ENCODE measurements around the gene SKOR1.

Gene SKOR1

DNA sequence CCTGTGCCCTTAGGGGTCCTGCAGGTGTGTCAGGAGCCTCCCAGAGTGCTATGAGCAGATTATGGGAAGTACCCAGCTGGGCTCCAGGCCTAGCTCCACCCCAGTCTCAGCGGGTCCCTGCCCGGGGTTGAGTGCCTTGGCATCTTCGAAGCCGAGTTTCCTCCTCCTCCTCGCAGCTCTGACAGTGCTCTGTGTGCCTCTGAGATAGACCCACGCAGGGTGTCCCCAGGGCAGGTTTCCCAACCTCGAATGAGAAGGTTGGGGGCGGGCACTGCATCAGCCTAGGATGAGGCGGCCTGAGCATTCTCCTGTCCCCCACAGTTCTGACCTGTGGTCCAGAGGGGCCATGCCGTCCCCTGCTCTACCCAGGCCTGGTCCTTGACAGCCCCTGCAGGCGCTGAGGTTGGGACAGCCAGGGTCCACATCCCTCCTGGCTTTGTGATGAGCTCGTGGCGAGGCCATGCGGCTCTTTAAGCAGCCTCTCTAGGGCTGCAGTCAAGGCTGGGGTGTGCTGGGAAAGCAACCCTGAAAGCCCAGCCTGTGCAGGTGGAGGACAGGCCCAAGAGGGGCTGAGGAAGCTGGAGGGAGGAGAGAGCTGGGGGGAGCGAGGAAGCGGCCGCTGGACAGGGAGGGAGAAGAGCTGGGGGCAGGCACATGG lies 20.2 kb upstream of the SKOR1 start:
- H3K4me3 ChIP-seq (ENCODE audit: insufficient read depth, low read depth, low read length, poor library complexity, severe bottlenecking), result no peak overlapping the region
- H3K27ac ChIP-seq (ENCODE audit: insufficient read depth, low read length, poor library complexity, severe bottlenecking), result no peak overlapping the region
- no peaks in the 10 kb centered on the region for H3K9me3 ChIP-seq (ENCODE audit: control insufficient read depth, low read length)
- H3K36me3 ChIP-seq (ENCODE audit: control insufficient read depth, insufficient read depth, low read length), result peaks cover 5% of the 10 kb centered on the region
- H3K4me1 ChIP-seq (ENCODE audit: control insufficient read depth, insufficient read depth, low read length, poor library complexity, severe bottlenecking), result no peaks in the 10 kb centered on the region
- DNase-seq, result no peak
- no peaks in the 10 kb centered on the region for H3K27me3 ChIP-seq (replicated peaks; ENCODE audit: control insufficient read depth, insufficient read depth, low read length, poor library complexity, severe bottlenecking)

DNA sequence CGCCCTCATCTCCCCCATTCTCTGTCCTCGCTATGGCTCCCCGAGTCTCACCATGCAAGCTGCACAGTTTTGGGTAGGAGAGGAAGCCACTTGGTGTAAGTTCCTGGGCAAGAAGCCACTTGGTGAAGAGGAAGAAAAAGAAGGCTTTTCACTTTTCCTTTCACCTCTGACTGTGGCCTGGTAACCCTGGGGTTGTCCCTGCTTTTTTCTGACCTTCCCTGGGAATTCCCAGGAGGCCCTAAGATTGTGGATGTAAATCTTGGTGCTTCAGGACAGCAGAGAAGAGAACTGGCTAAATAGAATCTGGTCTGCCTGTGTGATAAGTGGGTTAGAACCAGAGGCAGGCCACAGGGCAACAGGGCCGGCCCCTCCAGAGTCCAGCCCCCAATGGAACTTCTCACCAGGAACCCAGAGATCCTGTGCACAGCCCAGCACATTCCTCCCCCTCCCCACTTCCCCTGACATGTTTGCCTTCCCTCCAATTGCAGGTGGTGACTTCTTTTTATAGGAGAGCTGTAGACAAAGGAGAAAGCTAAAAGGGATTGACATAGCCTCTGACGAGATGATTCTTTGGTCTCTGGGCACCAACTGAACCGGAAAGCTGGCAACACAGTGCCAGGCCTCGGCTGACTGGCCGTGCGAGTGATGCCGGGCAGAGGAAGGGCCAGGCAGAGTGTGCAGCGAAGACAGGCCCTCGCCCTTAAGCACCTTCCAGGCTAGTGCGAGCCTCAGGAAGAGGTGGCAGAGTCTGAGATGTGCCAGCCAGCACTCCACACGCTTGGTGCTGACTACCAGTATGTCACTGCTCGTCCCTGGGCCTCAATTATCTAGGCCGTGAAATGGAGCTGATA lies 19.4 kb upstream of the SKOR1 start:
- no peak overlapping the region for H3K4me3 ChIP-seq (ENCODE audit: insufficient read depth, low read depth, low read length, poor library complexity, severe bottlenecking)
- DNase-seq, result no peak

DNA sequence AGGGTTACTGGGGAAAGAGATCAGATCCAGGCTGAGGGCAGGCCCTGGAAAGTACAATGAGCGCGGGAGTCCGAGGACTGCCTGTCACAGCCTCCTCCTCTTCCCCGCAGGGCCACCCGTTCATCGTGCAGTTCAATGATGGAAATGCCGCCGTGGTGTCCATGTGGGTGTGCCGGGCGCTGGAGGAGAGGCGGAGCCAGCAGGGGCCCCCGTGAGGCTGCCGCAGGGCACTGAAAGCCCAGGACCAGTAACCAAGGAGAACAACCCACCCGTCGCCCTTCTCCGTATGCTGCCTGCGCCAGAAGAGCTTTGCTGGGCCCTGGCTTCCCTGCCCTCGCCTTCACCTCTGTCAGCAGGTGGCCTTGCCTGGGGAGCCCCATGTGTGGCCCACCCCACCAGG lies 18.8 kb upstream of the SKOR1 start:
- DNase-seq, result no peak

More for the DNA sequence above, 19.4 kb upstream of the SKOR1 start:
- peaks cover 5% of the 10 kb centered on the region for H3K36me3 ChIP-seq (ENCODE audit: control insufficient read depth, insufficient read depth, low read length)
- H3K9me3 ChIP-seq (ENCODE audit: control insufficient read depth, low read length), result no peaks in the 10 kb centered on the region
- H3K27me3 ChIP-seq (replicated peaks; ENCODE audit: control insufficient read depth, insufficient read depth, low read length, poor library complexity, severe bottlenecking), result no peaks in the 10 kb centered on the region
- H3K4me1 ChIP-seq (ENCODE audit: control insufficient read depth, insufficient read depth, low read length, poor library complexity, severe bottlenecking), result no peaks in the 10 kb centered on the region
- no peak overlapping the region for H3K27ac ChIP-seq (ENCODE audit: insufficient read depth, low read length, poor library complexity, severe bottlenecking)

DNA sequence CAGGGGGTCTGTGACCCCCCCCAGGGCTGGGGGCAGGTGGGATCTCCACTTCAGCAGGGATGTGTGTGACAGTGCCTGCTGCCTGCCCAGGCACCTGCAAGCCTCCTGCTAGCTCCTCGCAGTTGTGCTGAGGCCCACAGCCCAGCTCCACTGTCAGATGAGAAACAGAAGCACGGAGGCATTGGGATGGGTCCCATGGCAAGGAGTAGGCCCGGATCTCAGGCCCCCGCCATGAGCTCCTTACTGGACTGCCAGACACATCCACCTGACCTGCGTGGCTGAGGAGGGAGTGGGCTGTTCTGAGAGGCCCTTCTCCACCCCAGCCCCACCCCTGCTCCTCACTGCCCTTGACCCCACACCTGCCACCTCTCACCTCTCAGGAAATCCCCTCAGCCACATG lies 18.2 kb upstream of the SKOR1 start:
- DNase-seq, result no peak
- Histone ChIP-seq H3K27ac (ENCODE audit: insufficient read depth, low read length, poor library complexity, severe bottlenecking) (no peak overlapping the region), H3K4me1 (ENCODE audit: control insufficient read depth, insufficient read depth, low read length, poor library complexity, severe bottlenecking) (no peaks in the 10 kb centered on the region), H3K4me3 (ENCODE audit: insufficient read depth, low read depth, low read length, poor library complexity, severe bottlenecking) (no peak overlapping the region), H3K9me3 (ENCODE audit: control insufficient read depth, low read length) (no peaks in the 10 kb centered on the region), H3K27me3 (replicated peaks; ENCODE audit: control insufficient read depth, insufficient read depth, low read length, poor library complexity, severe bottlenecking) (no peaks in the 10 kb centered on the region), H3K36me3 (ENCODE audit: control insufficient read depth, insufficient read depth, low read length) (peaks cover 5% of the 10 kb centered on the region)

More for the DNA sequence above, 18.8 kb upstream of the SKOR1 start:
- Histone ChIP-seq H3K9me3 (ENCODE audit: control insufficient read depth, low read length) (no peaks in the 10 kb centered on the region), H3K4me1 (ENCODE audit: control insufficient read depth, insufficient read depth, low read length, poor library complexity, severe bottlenecking) (no peaks in the 10 kb centered on the region), H3K36me3 (ENCODE audit: control insufficient read depth, insufficient read depth, low read length) (peaks cover 5% of the 10 kb centered on the region), H3K27me3 (replicated peaks; ENCODE audit: control insufficient read depth, insufficient read depth, low read length, poor library complexity, severe bottlenecking) (no peaks in the 10 kb centered on the region), H3K27ac (ENCODE audit: insufficient read depth, low read length, poor library complexity, severe bottlenecking) (no peak overlapping the region), H3K4me3 (ENCODE audit: insufficient read depth, low read depth, low read length, poor library complexity, severe bottlenecking) (no peak overlapping the region)

DNA sequence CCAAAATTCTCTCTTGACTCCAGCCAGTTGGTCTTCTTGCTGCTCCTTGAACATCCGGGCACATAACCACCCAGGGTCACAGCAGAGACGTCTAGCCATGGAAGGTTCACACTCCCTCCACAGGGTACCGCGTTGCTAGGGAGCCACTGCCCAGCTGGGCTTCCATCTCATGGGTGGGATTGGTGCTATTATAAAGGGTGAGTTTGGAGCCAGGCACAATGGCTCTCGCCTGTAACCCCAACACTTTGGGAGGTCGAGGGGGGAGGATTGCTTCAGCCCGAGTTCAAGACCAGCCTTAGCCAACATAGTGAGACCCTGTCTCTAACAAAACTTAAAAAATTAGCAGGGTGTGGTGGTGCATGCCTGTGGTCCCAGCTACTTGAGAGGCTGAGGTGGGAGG lies 17.5 kb upstream of the SKOR1 start:
- no peak for DNase-seq
- Histone ChIP-seq H3K27me3 (replicated peaks; ENCODE audit: control insufficient read depth, insufficient read depth, low read length, poor library complexity, severe bottlenecking) (no peaks in the 10 kb centered on the region), H3K9me3 (ENCODE audit: control insufficient read depth, low read length) (no peaks in the 10 kb centered on the region), H3K36me3 (ENCODE audit: control insufficient read depth, insufficient read depth, low read length) (peaks cover 5% of the 10 kb centered on the region), H3K27ac (ENCODE audit: insufficient read depth, low read length, poor library complexity, severe bottlenecking) (no peak overlapping the region), H3K4me3 (ENCODE audit: insufficient read depth, low read depth, low read length, poor library complexity, severe bottlenecking) (no peak overlapping the region), H3K4me1 (ENCODE audit: control insufficient read depth, insufficient read depth, low read length, poor library complexity, severe bottlenecking) (no peaks in the 10 kb centered on the region)

DNA sequence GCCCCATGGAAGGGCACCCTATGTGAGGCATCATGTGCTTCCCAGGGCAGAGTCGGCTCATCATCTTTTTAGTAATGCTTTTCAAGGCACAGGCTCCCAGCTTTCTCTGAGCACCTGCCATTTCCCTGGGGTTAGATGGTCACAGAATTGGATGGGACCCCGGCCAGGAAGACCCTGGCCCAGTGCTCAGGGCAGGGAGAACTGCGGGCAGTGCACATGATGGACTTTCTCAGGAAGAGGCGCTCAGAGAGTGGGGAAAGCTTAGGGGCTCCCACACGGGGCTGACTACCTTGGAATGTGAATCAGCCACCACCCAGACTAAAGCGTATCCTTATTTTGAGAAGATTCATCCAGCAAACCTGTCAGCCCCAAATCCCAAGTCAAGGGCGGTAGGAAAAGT lies 16.5 kb upstream of the SKOR1 start:
- peaks cover 5% of the 10 kb centered on the region for H3K36me3 ChIP-seq (ENCODE audit: control insufficient read depth, insufficient read depth, low read length)
- DNase-seq, result no peak
- no peaks in the 10 kb centered on the region for H3K27me3 ChIP-seq (replicated peaks; ENCODE audit: control insufficient read depth, insufficient read depth, low read length, poor library complexity, severe bottlenecking)
- no peak overlapping the region for H3K4me3 ChIP-seq (ENCODE audit: insufficient read depth, low read depth, low read length, poor library complexity, severe bottlenecking)
- H3K9me3 ChIP-seq (ENCODE audit: control insufficient read depth, low read length), result no peaks in the 10 kb centered on the region
- no peaks in the 10 kb centered on the region for H3K4me1 ChIP-seq (ENCODE audit: control insufficient read depth, insufficient read depth, low read length, poor library complexity, severe bottlenecking)
- no peak overlapping the region for H3K27ac ChIP-seq (ENCODE audit: insufficient read depth, low read length, poor library complexity, severe bottlenecking)

DNA sequence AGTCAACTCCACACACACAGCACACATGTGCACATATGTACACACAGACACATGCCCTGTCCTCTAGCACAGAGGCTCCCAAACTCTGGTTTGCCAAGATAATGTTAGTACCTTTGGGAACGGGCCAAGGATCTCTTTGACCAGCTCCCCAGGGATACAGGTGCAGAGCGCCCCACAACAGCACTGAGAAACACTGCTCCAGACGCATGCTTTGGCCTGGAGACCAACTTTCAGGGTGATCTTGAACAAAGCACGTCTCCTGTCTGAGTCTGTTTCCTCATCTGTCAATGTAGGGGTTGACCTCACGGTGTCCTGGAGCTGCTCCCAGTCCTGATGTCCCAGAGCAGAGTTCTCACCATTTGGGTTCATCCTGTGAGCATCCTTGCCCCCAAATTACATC lies 15.9 kb upstream of the SKOR1 start:
- H3K4me3 ChIP-seq (ENCODE audit: insufficient read depth, low read depth, low read length, poor library complexity, severe bottlenecking), result no peak overlapping the region
- no peak for DNase-seq
- no peak overlapping the region for H3K27ac ChIP-seq (ENCODE audit: insufficient read depth, low read length, poor library complexity, severe bottlenecking)
- H3K9me3 ChIP-seq (ENCODE audit: control insufficient read depth, low read length), result no peaks in the 10 kb centered on the region
- H3K27me3 ChIP-seq (replicated peaks; ENCODE audit: control insufficient read depth, insufficient read depth, low read length, poor library complexity, severe bottlenecking), result no peaks in the 10 kb centered on the region
- H3K4me1 ChIP-seq (ENCODE audit: control insufficient read depth, insufficient read depth, low read length, poor library complexity, severe bottlenecking), result no peaks in the 10 kb centered on the region
- H3K36me3 ChIP-seq (ENCODE audit: control insufficient read depth, insufficient read depth, low read length), result peaks cover 5% of the 10 kb centered on the region

DNA sequence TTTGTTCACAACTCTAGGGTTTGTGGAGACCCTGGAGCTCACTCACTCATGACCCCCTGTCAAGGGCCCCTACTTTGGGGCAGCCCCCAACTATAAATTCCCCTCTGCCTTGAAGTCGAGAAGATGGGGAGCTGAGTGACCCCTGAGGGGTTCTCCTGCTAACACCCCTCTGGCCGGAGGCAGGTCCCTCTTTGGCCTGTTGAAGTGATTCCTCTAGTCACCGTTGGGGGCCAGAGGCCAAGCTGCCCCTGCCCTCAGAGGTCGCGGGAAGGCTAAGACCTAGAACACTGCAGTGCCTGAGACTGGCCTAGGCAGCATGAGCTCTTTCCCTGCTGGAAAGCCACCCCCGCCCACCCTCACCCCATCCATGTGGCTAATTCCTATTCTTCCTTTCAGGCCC lies 15.4 kb upstream of the SKOR1 start:
- Histone ChIP-seq H3K27ac (ENCODE audit: insufficient read depth, low read length, poor library complexity, severe bottlenecking) (no peak overlapping the region), H3K36me3 (ENCODE audit: control insufficient read depth, insufficient read depth, low read length) (peaks cover 5% of the 10 kb centered on the region), H3K9me3 (ENCODE audit: control insufficient read depth, low read length) (no peaks in the 10 kb centered on the region), H3K4me1 (ENCODE audit: control insufficient read depth, insufficient read depth, low read length, poor library complexity, severe bottlenecking) (no peaks in the 10 kb centered on the region), H3K27me3 (replicated peaks; ENCODE audit: control insufficient read depth, insufficient read depth, low read length, poor library complexity, severe bottlenecking) (no peaks in the 10 kb centered on the region), H3K4me3 (ENCODE audit: insufficient read depth, low read depth, low read length, poor library complexity, severe bottlenecking) (no peak overlapping the region)
- no peak for DNase-seq

DNA sequence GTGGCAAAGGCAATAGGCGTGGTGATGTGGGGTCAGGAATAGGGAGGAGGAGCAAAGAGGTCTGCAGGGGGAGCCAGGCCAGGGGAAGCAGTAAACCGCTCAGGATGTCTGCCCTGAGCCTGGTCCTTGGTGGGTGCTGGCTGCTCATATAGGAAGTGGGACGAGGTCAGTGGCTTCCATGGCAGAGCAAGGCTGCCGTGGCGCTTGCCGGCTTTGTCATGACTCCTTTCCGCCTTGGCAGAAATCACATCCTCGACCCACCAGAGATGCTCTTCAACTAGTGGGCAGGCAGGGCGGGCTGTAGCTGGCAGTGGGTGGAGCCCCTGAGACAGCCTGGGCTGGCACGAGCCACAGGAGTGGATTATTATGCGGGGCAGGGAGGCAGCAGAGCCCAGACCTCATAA lies 13.1 kb upstream of the SKOR1 start:
- H3K4me3 ChIP-seq (ENCODE audit: insufficient read depth, low read depth, low read length, poor library complexity, severe bottlenecking), result no peak overlapping the region
- no peaks in the 10 kb centered on the region for H3K36me3 ChIP-seq (ENCODE audit: control insufficient read depth, insufficient read depth, low read length)
- no peak overlapping the region for H3K27ac ChIP-seq (ENCODE audit: insufficient read depth, low read length, poor library complexity, severe bottlenecking)
- no peaks in the 10 kb centered on the region for H3K9me3 ChIP-seq (ENCODE audit: control insufficient read depth, low read length)
- DNase-seq, result no peak
- no peaks in the 10 kb centered on the region for H3K4me1 ChIP-seq (ENCODE audit: control insufficient read depth, insufficient read depth, low read length, poor library complexity, severe bottlenecking)
- no peaks in the 10 kb centered on the region for H3K27me3 ChIP-seq (replicated peaks; ENCODE audit: control insufficient read depth, insufficient read depth, low read length, poor library complexity, severe bottlenecking)

DNA sequence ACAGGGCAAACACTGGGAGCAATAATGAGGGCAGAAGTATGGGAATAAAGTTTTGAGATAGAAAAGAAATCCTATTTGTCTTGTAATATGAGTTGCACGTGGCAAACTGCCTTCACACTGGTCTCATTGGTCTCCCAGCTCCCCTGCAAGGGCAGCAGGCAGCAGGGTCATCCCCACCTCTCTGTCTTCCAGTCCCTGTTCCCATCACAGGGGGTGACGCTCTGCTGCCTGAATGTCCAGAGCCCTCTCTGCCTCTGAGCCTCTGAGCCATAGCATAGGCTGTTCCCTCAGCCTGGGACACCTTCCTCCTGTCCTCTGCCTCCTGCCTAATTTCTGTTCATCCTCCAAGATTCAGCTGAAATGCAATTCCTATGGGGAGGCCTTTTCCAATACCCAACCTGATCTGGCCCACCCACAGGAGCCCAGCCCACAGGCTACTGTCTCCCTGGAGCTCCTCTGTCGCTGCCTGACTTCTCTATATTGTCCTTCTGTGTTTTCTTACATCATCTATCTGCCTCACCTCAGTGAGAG lies 12.1 kb upstream of the SKOR1 start:
- Histone ChIP-seq H3K4me3 (ENCODE audit: insufficient read depth, low read depth, low read length, poor library complexity, severe bottlenecking) (no peak overlapping the region), H3K27me3 (replicated peaks; ENCODE audit: control insufficient read depth, insufficient read depth, low read length, poor library complexity, severe bottlenecking) (no peaks in the 10 kb centered on the region), H3K9me3 (ENCODE audit: control insufficient read depth, low read length) (no peaks in the 10 kb centered on the region), H3K27ac (ENCODE audit: insufficient read depth, low read length, poor library complexity, severe bottlenecking) (no peak overlapping the region), H3K36me3 (ENCODE audit: control insufficient read depth, insufficient read depth, low read length) (no peaks in the 10 kb centered on the region), H3K4me1 (ENCODE audit: control insufficient read depth, insufficient read depth, low read length, poor library complexity, severe bottlenecking) (no peaks in the 10 kb centered on the region)
- DNase-seq, result no peak

Measured in effector memory CD4-positive, alpha-beta T cell (primary cell).